Naive thymus-derived CD4-positive, alpha-beta T cell (primary cell): ENCODE data around the gene EIF2S2. TPM values are rescaled to one million over a fixed set of nuclear protein-coding genes. Genes with fewer than 3 reads are reported as not detected.
A peak's percentile ranks its signal among the peaks of the same experiment; 100 is the strongest.

Source experiments
- ATAC-seq: fragments of 150-1000 bp; cut with Tn5 transposase; 2 replicates; pipeline ENCODE4 v1.10.0; 2021; ENCODE audit warnings: mild to moderate bottlenecking, moderate library complexity
- CTCF ChIA-PET: fragments of 350-600 bp; sonication (Branson Sonifier 250); formaldehyde crosslinking; loops from one replicate; lab custom pipeline; 2021; ENCODE audit warnings: antibody characterized with exemption; lab: Charles Lee
- POLR2A ChIA-PET: fragments of 350-600 bp; sonication (Branson Sonifier 250); formaldehyde crosslinking; loops from one replicate; lab custom pipeline; 2021; ENCODE audit warnings: antibody characterized with exemption, inconsistent platforms; lab: Charles Lee
- DNase-seq, 9 donors: peaks; one replicate each; pipeline versions ENCODE4 v3.0.0 to v3.0.0-alpha.2; 2020 to 2022; ENCODE audit warnings: mixed read lengths in 1 of 9
- H3K27ac ChIP-seq: one replicate; pipeline ENCODE4 v1.7.0; 2013; ENCODE audit warnings: mild to moderate bottlenecking, low read depth, low read length, moderate library complexity
- H3K27me3 ChIP-seq, 2 donors: one replicate each; pipeline ENCODE4 v1.7.0; 2013; ENCODE audit warnings: low read length in 2 of 2, mild to moderate bottlenecking in 2 of 2, moderate library complexity in 2 of 2; ENCODE audit not compliant: control insufficient read depth in 2 of 2, insufficient read depth in 2 of 2
- H3K36me3 ChIP-seq, 3 experiments: 1 replicate in 2 of 3; 2 replicates in 1 of 3; pipeline ENCODE4 v1.7.0; 2013; ENCODE audit warnings: low read length in 3 of 3, mild to moderate bottlenecking in 3 of 3, moderate library complexity in 1 of 3; ENCODE audit not compliant: insufficient read depth in 3 of 3, control insufficient read depth in 2 of 3
- H3K4me1 ChIP-seq, 2 donors: one replicate each; pipeline ENCODE4 v1.7.0; 2013; ENCODE audit warnings: low read length in 2 of 2, mild to moderate bottlenecking in 2 of 2, moderate library complexity in 1 of 2; ENCODE audit not compliant: control insufficient read depth in 2 of 2, insufficient read depth in 2 of 2
- H3K4me3 ChIP-seq: 2 replicates; pipeline ENCODE4 v1.7.0; 2013; ENCODE audit warnings: mild to moderate bottlenecking, low read length
- H3K9me3 ChIP-seq, 3 experiments: 1 replicate in 2 of 3; 2 replicates in 1 of 3; pipeline ENCODE4 v1.7.0; 2013; ENCODE audit warnings: low read length in 3 of 3; ENCODE audit not compliant: control insufficient read depth in 2 of 3
- H3K27ac Mint-ChIP-seq, 9 donors: one replicate each; pipeline ENCODE4 v1.8.0; 2020 to 2022; ENCODE audit warnings: mixed read lengths in 9 of 9, mild to moderate bottlenecking in 8 of 9, moderate library complexity in 5 of 9, inconsistent platforms in 2 of 9
- H3K27me3 Mint-ChIP-seq, 5 donors: one replicate each; pipeline ENCODE4 v1.8.0; 2021 to 2022; ENCODE audit warnings: mixed read lengths in 5 of 5, mild to moderate bottlenecking in 1 of 5
- H3K36me3 Mint-ChIP-seq, 5 donors: one replicate each; pipeline ENCODE4 v1.8.0; 2020 to 2022; ENCODE audit warnings: mixed read lengths in 5 of 5, mild to moderate bottlenecking in 3 of 5, inconsistent platforms in 1 of 5
- H3K4me1 Mint-ChIP-seq, 7 donors: one replicate each; pipeline ENCODE4 v1.8.0; 2020 to 2022; ENCODE audit warnings: mixed read lengths in 7 of 7, mild to moderate bottlenecking in 3 of 7, inconsistent platforms in 1 of 7
- H3K4me3 Mint-ChIP-seq, 10 donors: one replicate each; pipeline ENCODE4 v1.8.0; 2020 to 2022; ENCODE audit warnings: mild to moderate bottlenecking in 10 of 10, mixed read lengths in 10 of 10, moderate library complexity in 6 of 10, inconsistent platforms in 2 of 10
- H3K9me3 Mint-ChIP-seq, 11 donors: one replicate each; pipeline ENCODE4 v1.8.0; 2020 to 2022; ENCODE audit warnings: mixed read lengths in 11 of 11, mild to moderate bottlenecking in 4 of 11, inconsistent platforms in 1 of 11, moderate library complexity in 1 of 11
- intact Hi-C, 2 donors: fragments of 100-400 bp; cut with micrococcal nuclease; formaldehyde crosslinking; loops; one replicate each; pipeline ENCODE4 v1.15.1; 2023
- polyA plus RNA-seq, 2 donors: library from polyadenylated mRNA; unstranded; fragments of 300-500 nt; fragmentation: Illumina TruSeq; gene quantifications; one replicate each; pipeline ENCODE4 v1.2.3, GENCODE V29; 2021
- total RNA-seq, 6 experiments: library from RNA in 5 of 6; stranded (reverse) in 5 of 6; gene quantifications; 1 replicate in 5 of 6; 2 replicates in 1 of 6; pipeline ENCODE4 v1.2.3 and lab custom pipeline; 2021 to 2026

Gene EIF2S2
- total and polyA plus RNA-seq, 7 experiments from 2014 or later, result 16.8 to 68.4 (median 23.2) TPM

- ChIA-PET POLR2A (no interaction called here), CTCF (no interaction called here)
- H3K27me3 ChIP-seq, result no peaks in the 10 kb centered on the region
- no peak overlapping the region for H3K27ac ChIP-seq
- no peaks in the 10 kb centered on the region for H3K4me1 ChIP-seq
- DNase-seq (no peak), ATAC-seq (no peak)
- H3K27ac Mint-ChIP-seq, result peak overlapping the region in 6 of 9 donors; percentile 11 to 75 (median 50)
- H3K27me3 Mint-ChIP-seq, result no peaks in the 10 kb centered on the region
- H3K4me1 Mint-ChIP-seq, result peaks cover 10 to 29% (median 18%) of the 10 kb centered on the region in 7 donors
- no peak overlapping the region for H3K4me3 ChIP-seq
- H3K4me3 Mint-ChIP-seq, result no peak overlapping the region
- H3K9me3 ChIP-seq, result no peaks in the 10 kb centered on the region
- peaks cover 5 to 68% (median 29%) of the 10 kb centered on the region in 5 donors for H3K36me3 Mint-ChIP-seq
- intact Hi-C loops, result no loop called here
- H3K36me3 ChIP-seq, result peaks cover 0 to 79% (median 3%) of the 10 kb centered on the region in 3 experiments
- H3K9me3 Mint-ChIP-seq, result no peaks in the 10 kb centered on the region
Observed at GRCh38 chr20:34088305-34089174, 23.5 kb downstream of the EIF2S2 start.

- no peaks in the 10 kb centered on the region for H3K27me3 ChIP-seq
- no peaks in the 10 kb centered on the region for H3K27me3 Mint-ChIP-seq
- intact Hi-C loops, result no loop called here
- no peak overlapping the region for H3K4me3 Mint-ChIP-seq
- H3K9me3 Mint-ChIP-seq, result no peaks in the 10 kb centered on the region
- H3K27ac Mint-ChIP-seq, result peak overlapping the region in 7 of 9 donors; percentile 3 to 77 (median 63)
- no peaks in the 10 kb centered on the region for H3K9me3 ChIP-seq
- no peak overlapping the region for H3K4me3 ChIP-seq
- peaks cover 7 to 28% (median 20%) of the 10 kb centered on the region in 7 donors for H3K4me1 Mint-ChIP-seq
- H3K36me3 Mint-ChIP-seq, result peaks cover 5 to 57% (median 28%) of the 10 kb centered on the region in 5 donors
- ChIA-PET CTCF (no interaction called here), POLR2A (interaction anchor here (0.6 kb wide), 1 partner anchor 1805 kb away, joined by 3 read pairs; no protein-coding TSS in a partner anchor)
- no peaks in the 10 kb centered on the region for H3K4me1 ChIP-seq
- ATAC-seq (no peak), DNase-seq (no peak)
- no peak overlapping the region for H3K27ac ChIP-seq
- H3K36me3 ChIP-seq, result peaks cover 0 to 76% (median 3%) of the 10 kb centered on the region in 3 experiments
Observed at GRCh38 chr20:34085544-34086040, 26.5 kb downstream of the EIF2S2 start.

GRCh38 chr20:34084227-34084923 lies 27.7 kb downstream of the EIF2S2 start:
- DNase-seq, result no peak
- Histone ChIP-seq H3K4me1 (no peaks in the 10 kb centered on the region), H3K4me3 (no peak overlapping the region), H3K36me3 (peaks cover 0 to 76% (median 4%) of the 10 kb centered on the region in 3 experiments), H3K27ac (no peak overlapping the region), H3K27me3 (no peaks in the 10 kb centered on the region), H3K9me3 (no peaks in the 10 kb centered on the region)
- ChIA-PET CTCF (no interaction called here), POLR2A (no interaction called here)
- intact Hi-C loops, result no loop called here
- no peak overlapping the region for H3K4me3 Mint-ChIP-seq
- peak overlapping the region in 8 of 9 donors; percentile 2 to 82 (median 68) for H3K27ac Mint-ChIP-seq
- peaks cover 7 to 28% (median 20%) of the 10 kb centered on the region in 7 donors for H3K4me1 Mint-ChIP-seq
- H3K9me3 Mint-ChIP-seq, result no peaks in the 10 kb centered on the region
- H3K27me3 Mint-ChIP-seq, result no peaks in the 10 kb centered on the region
- peaks cover 5 to 53% (median 21%) of the 10 kb centered on the region in 5 donors for H3K36me3 Mint-ChIP-seq
- ATAC-seq, result no peak

- ChIA-PET POLR2A (no interaction called here), CTCF (no interaction called here)
- DNase-seq, result no peak
- H3K4me1 Mint-ChIP-seq, result peaks cover 4 to 28% (median 21%) of the 10 kb centered on the region in 7 donors
- Histone ChIP-seq H3K9me3 (no peaks in the 10 kb centered on the region), H3K27ac (no peak overlapping the region), H3K36me3 (peaks cover 0 to 77% (median 4%) of the 10 kb centered on the region in 3 experiments), H3K4me1 (no peaks in the 10 kb centered on the region), H3K4me3 (no peak overlapping the region), H3K27me3 (no peaks in the 10 kb centered on the region)
- H3K4me3 Mint-ChIP-seq, result no peak overlapping the region
- H3K27ac Mint-ChIP-seq, result peak overlapping the region; percentile 2 to 82 (median 75)
- ATAC-seq, result no peak
- intact Hi-C loops, result no loop called here
- peaks cover 5 to 50% (median 18%) of the 10 kb centered on the region in 5 donors for H3K36me3 Mint-ChIP-seq
- H3K9me3 Mint-ChIP-seq, result no peaks in the 10 kb centered on the region
- H3K27me3 Mint-ChIP-seq, result no peaks in the 10 kb centered on the region
Observed at GRCh38 chr20:34083781-34084180, 28.3 kb downstream of the EIF2S2 start.

- H3K36me3 Mint-ChIP-seq, result peaks cover 4 to 46% (median 13%) of the 10 kb centered on the region in 5 donors
- no peaks in the 10 kb centered on the region for H3K9me3 Mint-ChIP-seq
- H3K4me1 ChIP-seq, result no peaks in the 10 kb centered on the region
- H3K4me3 ChIP-seq, result no peak overlapping the region
- POLR2A ChIA-PET, result no interaction called here
- H3K4me3 Mint-ChIP-seq, result no peak overlapping the region
- peak overlapping the region in 7 of 9 donors; percentile 27 to 82 (median 65) for H3K27ac Mint-ChIP-seq
- no peaks in the 10 kb centered on the region for H3K27me3 ChIP-seq
- ATAC-seq (peak; percentile 30), DNase-seq (no peak)
- peaks cover 3 to 77% (median 4%) of the 10 kb centered on the region in 3 experiments for H3K36me3 ChIP-seq
- H3K27ac ChIP-seq, result no peak overlapping the region
- H3K9me3 ChIP-seq, result no peaks in the 10 kb centered on the region
- intact Hi-C loops, result no loop called here
- no peaks in the 10 kb centered on the region for H3K27me3 Mint-ChIP-seq
- H3K4me1 Mint-ChIP-seq, result peaks cover 1 to 27% (median 18%) of the 10 kb centered on the region in 7 donors
- CTCF ChIA-PET, result no interaction called here
Observed at GRCh38 chr20:34083137-34083536, 28.9 kb downstream of the EIF2S2 start.

- Mint-ChIP-seq H3K27me3 (no peaks in the 10 kb centered on the region), H3K27ac (peak overlapping the region in 8 of 9 donors; percentile 12 to 78 (median 46)), H3K9me3 (no peaks in the 10 kb centered on the region), H3K4me3 (no peak overlapping the region), H3K4me1 (peaks cover 0 to 24% (median 16%) of the 10 kb centered on the region in 7 donors), H3K36me3 (peaks cover 0 to 42% (median 9%) of the 10 kb centered on the region in 5 donors)
- ATAC-seq, result no peak
- Histone ChIP-seq H3K4me1 (no peaks in the 10 kb centered on the region), H3K27me3 (no peaks in the 10 kb centered on the region), H3K4me3 (no peak overlapping the region), H3K9me3 (no peaks in the 10 kb centered on the region), H3K27ac (peak overlapping the region; percentile 3), H3K36me3 (peaks cover 4 to 79% (median 8%) of the 10 kb centered on the region in 3 experiments)
- no peak for DNase-seq
- POLR2A ChIA-PET, result interaction anchor here (0.6 kb wide), 1 partner anchor 98 kb away, joined by 3 read pairs; no protein-coding TSS in a partner anchor
- CTCF ChIA-PET, result no interaction called here
- intact Hi-C loops, result no loop called here
Observed at GRCh38 chr20:34082232-34082887, 29.7 kb downstream of the EIF2S2 start.
